Iris pigment epithelial cell (primary cell): ENCODE results near the gene KLK1.

Experiments used
- DNase-seq: peaks from one replicate; pipeline ENCODE4 v3.0.0-alpha.2; 2011; ENCODE audit warnings: low read depth

KLK1 gene

DNA sequence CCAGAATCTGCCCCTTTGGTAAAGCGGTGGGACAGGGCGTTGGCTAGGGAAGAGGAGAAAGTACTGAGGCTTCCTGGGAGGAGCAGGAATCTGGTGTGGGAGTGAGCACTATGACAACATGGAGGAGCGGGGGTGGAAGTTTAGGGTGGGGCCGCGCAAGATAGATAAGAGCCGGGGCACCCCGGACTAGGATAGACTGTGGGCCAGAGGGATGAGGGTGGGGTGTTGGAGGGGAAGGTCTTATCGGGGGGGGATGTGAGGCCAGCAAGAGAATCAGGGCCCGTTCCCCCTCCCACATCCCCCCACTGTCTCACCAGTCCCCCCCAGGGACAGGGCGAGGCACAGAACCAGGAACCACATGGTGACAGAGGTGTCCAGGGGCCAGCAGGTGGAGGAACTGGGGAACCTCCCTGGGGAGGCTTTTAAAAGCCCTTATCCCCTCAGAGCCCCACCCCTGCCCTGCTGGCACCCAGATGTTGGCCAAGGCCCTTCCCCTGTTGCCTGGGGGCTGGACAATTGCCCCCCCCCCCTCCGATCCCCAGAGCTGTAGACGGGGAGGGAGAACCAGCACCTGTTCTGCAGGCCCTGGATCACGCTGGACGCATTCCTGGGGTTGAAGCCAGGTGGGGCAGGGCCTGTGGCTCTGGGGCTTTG is at the start of gene KLK1:
Gene KLK1, minus strand, starts transcription at position 399 of the 654 bp plus-strand sequence. Its CDS starts 39 bp downstream, at position 360.
- DNase-seq: no peak

DNA sequence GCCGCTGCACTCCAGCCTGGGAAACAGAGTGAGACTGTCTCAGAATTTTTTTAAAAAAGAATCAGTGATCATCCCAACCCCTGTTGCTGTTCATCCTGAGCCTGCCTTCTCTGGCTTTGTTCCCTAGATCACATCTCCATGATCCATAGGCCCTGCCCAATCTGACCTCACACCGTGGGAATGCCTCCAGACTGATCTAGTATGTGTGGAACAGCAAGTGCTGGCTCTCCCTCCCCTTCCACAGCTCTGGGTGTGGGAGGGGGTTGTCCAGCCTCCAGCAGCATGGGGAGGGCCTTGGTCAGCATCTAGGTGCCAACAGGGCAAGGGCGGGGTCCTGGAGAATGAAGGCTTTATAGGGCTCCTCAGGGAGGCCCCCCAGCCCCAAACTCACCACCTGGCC is 49.5 kb upstream of the KLK1 start, which contains the start of gene KLK2:
Gene KLK2, plus strand, starts transcription at position 384 of the 400 bp plus-strand sequence. CDS start 35 bp downstream, outside the sequence.
- DNase-seq: no peak

DNA sequence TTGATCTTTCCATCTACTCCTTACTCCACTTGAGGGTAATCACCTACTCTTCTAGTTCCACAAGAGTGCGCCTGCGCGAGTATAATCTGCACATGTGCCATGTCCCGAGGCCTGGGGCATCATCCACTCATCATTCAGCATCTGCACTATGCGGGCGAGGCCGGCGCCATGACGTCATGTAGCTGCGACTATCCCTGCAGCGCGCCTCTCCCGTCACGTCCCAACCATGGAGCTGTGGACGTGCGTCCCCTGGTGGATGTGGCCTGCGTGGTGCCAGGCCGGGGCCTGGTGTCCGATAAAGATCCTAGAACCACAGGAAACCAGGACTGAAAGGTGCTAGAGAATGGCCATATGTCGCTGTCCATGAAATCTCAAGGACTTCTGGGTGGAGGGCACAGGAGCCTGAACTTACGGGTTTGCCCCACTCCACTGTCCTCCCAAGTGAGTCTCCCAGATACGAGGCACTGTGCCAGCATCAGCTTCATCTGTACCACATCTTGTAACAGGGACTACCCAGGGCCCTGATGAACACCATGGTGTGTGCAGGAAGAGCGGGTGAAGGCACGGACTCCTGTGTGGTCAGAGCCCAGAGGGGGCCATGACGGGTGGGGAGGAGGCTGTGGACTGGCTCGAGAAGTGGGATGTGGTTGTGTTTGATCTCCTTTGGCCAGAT is 47.0 kb upstream of the KLK1 start:
- DNase-seq: no peak

DNA sequence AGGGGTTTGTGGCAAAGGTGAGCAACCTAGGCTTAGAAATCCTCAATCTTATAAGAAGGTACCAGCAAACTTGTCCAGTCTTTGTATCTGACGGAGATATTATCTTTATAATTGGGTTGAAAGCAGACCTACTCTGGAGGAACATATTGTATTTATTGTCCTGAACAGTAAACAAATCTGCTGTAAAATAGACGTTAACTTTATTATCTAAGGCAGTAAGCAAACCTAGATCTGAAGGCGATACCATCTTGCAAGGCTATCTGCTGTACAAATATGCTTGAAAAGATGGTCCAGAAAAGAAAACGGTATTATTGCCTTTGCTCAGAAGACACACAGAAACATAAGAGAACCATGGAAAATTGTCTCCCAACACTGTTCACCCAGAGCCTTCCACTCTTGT is 45.9 kb upstream of the KLK1 start:
- no peak for DNase-seq

DNA sequence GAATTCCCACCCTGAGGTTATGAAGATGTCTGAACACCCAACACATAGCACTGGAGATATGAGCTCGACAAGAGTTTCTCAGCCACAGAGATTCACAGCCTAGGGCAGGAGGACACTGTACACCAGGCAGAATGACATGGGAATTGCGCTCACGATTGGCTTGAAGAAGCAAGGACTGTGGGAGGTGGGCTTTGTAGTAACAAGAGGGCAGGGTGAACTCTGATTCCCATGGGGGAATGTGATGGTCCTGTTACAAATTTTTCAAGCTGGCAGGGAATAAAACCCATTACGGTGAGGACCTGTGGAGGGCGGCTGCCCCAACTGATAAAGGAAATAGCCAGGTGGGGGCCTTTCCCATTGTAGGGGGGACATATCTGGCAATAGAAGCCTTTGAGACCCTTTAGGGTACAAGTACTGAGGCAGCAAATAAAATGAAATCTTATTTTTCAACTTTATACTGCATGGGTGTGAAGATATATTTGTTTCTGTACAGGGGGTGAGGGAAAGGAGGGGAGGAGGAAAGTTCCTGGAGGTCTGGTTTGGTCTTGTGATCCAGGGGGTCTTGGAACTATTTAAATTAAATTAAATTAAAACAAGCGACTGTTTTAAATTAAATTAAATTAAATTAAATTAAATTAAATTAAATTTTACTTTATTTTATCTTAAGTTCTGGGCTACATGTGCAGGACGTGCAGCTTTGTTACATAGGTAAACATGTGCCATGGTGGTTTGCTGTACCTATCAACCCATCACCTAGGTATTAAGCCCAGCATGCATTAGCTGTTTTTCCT is 38.1 kb upstream of the KLK1 start:
- no peak for DNase-seq

DNA sequence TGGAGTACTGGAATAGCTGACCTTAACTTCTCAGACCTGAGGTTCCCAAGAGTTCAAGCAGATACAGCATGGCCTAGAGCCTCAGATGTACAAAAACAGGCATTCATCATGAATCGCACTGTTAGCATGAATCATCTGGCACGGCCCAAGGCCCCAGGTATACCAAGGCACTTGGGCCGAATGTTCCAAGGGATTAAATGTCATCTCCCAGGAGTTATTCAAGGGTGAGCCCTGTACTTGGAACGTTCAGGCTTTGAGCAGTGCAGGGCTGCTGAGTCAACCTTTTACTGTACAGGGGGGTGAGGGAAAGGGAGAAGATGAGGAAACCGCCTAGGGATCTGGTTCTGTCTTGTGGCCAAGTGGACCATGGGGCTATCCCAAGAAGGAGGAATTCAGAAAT is 37.4 kb upstream of the KLK1 start:
- DNase-seq: no peak

DNA sequence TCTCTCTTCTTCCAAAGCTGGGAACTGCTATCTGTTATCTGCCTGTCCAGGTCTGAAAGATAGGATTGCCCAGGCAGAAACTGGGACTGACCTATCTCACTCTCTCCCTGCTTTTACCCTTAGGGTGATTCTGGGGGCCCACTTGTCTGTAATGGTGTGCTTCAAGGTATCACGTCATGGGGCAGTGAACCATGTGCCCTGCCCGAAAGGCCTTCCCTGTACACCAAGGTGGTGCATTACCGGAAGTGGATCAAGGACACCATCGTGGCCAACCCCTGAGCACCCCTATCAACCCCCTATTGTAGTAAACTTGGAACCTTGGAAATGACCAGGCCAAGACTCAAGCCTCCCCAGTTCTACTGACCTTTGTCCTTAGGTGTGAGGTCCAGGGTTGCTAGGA is 36.3 kb upstream of the KLK1 start:
- DNase-seq: no peak

DNA sequence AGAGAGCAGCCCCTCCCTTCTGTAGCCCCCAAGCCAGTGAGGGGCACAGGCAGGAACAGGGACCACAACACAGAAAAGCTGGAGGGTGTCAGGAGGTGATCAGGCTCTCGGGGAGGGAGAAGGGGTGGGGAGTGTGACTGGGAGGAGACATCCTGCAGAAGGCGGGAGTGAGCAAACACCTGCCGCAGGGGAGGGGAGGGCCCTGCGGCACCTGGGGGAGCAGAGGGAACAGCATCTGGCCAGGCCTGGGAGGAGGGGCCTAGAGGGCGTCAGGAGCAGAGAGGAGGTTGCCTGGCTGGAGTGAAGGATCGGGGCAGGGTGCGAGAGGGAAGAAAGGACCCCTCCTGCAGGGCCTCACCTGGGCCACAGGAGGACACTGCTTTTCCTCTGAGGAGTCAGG is 35.3 kb upstream of the KLK1 start:
- DNase-seq: no peak

DNA sequence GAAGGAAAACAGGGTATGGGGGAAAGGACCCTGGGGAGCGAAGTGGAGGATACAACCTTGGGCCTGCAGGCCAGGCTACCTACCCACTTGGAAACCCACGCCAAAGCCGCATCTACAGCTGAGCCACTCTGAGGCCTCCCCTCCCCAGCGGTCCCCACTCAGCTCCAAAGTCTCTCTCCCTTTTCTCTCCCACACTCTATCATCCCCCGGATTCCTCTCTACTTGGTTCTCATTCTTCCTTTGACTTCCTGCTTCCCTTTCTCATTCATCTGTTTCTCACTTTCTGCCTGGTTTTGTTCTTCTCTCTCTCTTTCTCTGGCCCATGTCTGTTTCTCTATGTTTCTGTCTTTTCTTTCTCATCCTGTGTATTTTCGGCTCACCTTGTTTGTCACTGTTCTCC is 33.8 kb upstream of the KLK1 start:
- no peak for DNase-seq

DNA sequence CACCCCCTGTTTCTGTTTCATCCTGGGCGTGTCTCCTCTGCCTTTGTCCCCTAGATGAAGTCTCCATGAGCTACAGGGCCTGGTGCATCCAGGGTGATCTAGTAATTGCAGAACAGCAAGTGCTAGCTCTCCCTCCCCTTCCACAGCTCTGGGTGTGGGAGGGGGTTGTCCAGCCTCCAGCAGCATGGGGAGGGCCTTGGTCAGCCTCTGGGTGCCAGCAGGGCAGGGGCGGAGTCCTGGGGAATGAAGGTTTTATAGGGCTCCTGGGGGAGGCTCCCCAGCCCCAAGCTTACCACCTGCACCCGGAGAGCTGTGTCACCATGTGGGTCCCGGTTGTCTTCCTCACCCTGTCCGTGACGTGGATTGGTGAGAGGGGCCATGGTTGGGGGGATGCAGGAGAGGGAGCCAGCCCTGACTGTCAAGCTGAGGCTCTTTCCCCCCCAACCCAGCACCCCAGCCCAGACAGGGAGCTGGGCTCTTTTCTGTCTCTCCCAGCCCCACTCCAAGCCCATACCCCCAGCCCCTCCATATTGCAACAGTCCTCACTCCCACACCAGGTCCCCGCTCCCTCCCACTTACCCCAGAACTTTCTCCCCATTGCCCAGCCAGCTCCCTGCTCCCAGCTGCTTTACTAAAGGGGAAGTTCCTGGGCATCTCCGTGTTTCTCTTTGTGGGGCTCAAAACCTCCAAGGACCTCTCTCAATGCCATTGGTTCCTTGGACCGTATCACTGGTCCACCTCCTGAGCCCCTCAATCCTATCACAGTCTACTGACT is 31.2 kb upstream of the KLK1 start, which contains the start of gene KLK3:
Gene KLK3, plus strand, starts transcription at position 280 of the 775 bp plus-strand sequence. Its CDS starts 41 bp downstream, at position 321.
- no peak for DNase-seq

DNA sequence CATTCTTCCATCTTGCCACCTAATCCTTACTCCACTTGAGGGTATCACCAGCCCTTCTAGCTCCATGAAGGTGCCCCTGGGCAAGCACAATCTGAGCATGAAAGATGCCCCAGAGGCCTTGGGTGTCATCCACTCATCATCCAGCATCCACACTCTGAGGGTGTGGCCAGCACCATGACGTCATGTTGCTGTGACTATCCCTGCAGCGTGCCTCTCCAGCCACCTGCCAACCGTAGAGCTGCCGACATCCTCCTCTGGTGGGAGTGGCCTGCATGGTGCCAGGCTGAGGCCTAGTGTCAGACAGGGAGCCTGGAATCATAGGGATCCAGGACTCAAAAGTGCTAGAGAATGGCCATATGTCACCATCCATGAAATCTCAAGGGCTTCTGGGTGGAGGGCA is 28.0 kb upstream of the KLK1 start:
- no peak for DNase-seq

DNA sequence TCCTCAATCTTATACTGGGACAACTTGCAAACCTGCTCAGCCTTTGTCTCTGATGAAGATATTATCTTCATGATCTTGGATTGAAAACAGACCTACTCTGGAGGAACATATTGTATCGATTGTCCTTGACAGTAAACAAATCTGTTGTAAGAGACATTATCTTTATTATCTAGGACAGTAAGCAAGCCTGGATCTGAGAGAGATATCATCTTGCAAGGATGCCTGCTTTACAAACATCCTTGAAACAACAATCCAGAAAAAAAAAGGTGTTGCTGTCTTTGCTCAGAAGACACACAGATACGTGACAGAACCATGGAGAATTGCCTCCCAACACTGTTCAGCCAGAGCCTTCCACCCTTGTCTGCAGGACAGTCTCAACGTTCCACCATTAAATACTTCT is 27.2 kb upstream of the KLK1 start:
- DNase-seq: no peak

DNA sequence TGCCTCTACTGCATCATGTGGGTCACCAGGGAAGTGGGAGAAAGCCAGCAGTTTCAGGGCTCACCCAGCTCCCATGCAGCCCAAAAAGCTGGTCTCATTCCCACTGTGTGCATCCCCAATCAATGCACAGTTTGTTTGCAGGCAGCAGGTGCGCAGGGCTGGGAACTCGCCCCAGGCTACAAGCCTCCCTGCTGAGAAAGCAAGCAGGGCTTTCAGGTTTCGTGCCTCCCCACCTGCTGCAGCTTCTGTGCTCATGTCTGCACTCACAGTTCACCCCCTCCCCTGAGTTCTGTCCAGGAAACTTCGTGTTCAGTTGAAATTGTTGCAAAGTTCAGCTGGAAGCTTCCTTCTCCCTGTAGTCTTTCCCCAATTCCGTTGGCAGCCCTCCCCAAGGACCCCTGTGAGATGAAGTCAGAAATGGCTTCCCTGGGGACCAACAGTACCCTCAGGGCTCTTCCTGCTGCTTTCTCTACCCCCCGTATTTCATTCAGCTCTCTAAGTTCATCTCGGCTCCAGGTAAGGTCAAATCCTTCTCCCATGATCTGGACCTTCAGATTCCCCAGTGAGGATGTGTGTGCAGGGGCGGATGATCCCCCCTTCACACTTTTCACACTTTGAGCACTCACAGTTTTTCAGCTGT is 20.8 kb upstream of the KLK1 start:
- DNase-seq: no peak

DNA sequence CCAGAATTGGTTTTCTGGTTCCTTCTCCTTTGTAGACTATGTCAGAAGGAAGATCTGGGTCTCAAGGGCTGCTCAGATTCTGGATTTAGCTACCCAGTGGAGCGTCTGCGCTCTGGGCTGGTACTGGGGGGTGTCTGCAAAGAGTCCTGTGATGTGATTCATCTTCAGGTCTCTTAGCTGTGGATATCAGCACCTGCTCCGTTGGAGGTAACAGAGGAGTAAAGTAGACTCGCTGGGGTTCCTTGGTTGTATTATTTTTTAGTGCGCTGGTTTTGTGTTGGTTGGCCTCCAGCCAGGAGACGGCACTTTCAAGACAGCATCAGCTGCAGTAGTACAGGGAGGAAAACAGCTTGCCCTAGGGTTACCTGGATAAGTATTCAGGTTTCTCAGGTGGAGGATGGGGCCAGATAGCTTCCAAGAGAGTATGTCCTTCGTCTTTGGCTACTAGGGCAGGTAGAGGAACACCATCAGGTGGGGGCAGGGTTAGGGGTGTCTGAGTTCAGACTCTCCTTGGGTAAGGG is 20.2 kb upstream of the KLK1 start:
- no peak for DNase-seq

DNA sequence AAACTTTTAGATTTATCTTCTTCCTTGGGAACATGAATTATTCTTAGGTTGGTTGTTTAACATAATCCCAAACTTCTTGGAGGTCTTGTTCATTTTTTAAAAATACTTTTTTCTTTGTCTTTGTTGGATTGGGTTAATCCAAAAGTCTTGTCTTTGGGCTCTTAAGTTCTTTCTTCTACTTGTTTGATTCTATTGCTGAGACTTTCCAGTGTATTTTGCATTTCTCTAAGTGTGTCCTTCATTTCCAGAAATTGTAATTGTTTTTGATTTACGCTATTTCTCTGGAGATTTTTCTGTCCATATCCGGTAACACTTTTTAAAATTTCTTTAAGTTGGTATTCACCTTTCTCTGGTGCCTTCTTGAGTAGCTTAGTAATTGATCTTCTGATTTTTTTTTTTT is 19.6 kb upstream of the KLK1 start:
- DNase-seq: no peak

DNA sequence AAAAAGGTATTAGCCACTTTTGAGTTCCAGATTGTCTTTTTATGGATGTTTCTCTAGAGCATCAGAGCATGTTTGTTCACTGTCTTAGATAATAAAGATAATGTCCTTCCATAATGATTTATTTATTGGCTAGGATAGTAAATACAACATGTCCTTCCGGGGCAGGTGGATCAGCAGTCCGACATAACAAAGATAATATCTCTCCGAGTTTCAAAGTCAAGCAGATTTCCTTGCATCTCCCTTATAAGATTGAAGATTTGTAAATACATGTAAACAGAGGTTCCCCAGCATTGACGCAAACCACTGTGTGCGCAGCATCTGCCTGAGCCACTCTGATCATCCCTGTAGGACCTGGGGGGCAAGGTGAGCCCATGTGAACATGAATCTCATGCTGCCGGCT is 18.5 kb upstream of the KLK1 start:
- no peak for DNase-seq

DNA sequence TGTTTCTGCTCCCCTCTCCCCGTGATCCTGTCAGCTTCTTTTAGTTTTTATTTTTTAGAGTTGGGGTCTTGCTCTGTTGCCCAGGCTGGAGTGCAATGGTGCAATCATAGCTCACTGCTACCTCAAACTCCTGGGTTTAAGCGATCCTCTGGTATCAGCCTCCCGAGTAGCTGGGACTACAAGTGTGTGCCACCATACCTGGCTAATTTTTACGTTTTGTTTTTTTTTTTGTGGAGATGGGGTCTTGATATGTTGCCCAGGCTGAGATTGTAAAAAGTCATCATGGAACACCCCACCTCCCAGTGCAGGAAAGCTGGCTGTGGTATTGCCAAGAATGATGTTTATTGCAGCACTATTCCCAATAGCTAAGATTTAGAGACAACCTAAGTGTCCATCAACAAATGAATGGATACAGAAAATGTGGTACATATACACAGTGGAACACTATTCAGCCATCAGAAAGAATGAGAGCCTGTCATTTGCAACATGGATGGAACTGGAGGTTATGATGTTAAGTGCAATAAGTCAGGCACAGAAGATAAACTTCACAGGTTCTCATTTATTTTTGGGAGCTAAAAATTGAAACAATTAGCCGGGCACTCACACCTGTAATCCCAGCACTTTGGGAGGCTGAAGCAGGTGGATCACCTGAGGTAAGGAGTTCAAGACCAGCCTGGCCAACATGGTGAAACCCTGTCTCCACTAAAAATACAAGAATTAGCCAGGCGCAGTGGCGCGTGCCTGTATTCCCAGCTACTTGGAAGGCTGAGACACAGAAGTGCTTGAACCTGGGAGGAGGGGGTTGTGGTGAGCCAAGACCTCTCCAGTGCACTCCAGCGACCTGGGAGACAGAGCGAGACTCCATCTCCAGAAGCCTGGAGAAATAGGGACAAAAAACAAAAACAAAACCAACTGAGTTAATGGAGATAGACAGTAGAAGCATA is 16.4 kb upstream of the KLK1 start:
- no peak for DNase-seq

DNA sequence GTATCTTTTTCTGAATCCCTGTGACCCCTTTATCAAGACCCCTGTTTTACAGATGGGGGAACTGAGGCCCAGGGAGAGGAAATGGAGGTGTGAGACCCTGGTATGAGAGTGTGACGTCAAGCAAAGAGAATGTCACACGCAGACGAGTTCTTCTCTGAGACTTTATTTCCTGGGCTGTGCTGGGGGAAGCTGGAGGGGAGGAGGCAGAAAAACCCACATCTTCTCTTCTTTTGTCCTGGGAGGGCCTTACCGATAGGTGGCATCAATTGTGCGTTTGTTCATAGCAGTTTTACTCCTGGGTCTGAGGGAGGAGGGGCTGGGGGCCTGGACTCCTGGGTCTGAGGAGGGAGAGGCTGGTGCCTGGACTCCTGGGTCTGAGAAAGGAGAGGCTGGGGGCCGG is 14.7 kb upstream of the KLK1 start:
- DNase-seq: peak; percentile 12

DNA sequence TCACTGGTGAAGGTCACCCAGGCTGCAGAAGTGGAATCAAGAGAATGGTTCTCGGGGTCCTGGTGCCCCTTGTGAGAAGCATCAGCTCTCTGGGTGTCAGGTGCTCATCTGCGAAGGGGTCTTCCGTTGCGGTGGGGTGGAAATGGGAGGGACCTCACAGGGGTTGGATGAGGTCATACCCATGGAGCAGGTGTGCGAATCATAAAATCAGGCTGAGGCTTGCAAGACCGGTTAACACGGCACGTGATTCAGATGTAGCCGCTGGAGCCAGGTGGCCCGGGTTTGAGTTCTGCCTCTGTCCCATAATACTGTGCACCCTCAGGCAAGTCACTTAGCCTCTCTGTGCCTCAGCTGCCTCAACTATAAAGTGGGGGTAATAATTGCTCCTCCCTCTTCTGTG is 13.7 kb upstream of the KLK1 start:
- DNase-seq: no peak

DNA sequence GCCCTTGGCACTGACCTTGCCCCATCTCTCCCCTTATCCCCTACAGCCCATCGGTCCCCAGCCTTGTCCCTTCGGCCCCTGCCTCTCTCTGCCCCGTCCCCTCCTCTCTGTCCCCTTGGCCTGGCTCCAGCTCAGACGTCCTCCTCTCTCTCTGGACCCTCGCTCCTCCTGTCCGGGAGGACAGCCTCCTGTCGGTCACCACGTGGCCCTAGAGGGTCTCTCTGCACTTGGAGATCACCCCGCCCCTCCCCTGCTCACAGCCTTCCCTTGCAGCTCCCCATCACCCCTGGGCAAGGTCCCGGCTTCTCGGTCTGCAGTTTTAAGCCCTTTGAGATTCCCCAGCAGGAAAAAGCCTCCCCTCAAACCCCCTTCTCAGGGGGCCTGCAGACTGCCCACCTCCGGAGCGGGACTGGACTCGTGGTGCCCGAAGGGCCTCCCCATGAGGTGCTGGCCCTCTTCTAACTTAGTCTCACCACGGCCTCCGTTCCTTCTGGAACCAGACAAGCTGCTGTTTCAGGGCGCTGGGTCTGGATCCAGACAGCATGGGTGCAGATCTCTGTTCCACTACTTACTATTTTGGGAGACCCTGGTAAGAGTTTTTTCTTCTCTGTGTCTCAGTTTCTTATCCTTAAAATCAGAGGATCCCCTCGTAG is 13.1 kb upstream of the KLK1 start:
- no peak for DNase-seq
